Dermis microvascular lymphatic vessel endothelial cell (primary cell): ENCODE measurements around the gene TMEM50A. TPM values are rescaled to one million over a fixed set of nuclear protein-coding genes. Genes with fewer than 3 reads are reported as not detected.
"Not testable (repeated sequence)": the region's sequence is repeated elsewhere in the genome, so short reads cannot be mapped to it uniquely, and the experiment has no call there.

ENCODE experiments used
- DNase-seq, 2 donors: peaks; one replicate each; pipeline versions ENCODE4 v3.0.0 to v3.0.0-alpha.2; 2010; ENCODE audit warnings: low read depth in 2 of 2
- total RNA-seq: library from RNA; depleted of rRNA; stranded (reverse); fragments of >200 nt; gene quantifications from 2 replicates; pipeline ENCODE4 v1.2.1, GENCODE V29; 2014

Gene TMEM50A
- total RNA-seq = 192 and 202 TPM in 2 replicates

GRCh38 chr1:25338188-25338981, at the start of gene TMEM50A:
TMEM50A (plus strand) TSS chr1:25338334; CDS start chr1:25340487, 2,153 bp downstream.
- peak; percentile 69 to 87 for DNase-seq

DNA sequence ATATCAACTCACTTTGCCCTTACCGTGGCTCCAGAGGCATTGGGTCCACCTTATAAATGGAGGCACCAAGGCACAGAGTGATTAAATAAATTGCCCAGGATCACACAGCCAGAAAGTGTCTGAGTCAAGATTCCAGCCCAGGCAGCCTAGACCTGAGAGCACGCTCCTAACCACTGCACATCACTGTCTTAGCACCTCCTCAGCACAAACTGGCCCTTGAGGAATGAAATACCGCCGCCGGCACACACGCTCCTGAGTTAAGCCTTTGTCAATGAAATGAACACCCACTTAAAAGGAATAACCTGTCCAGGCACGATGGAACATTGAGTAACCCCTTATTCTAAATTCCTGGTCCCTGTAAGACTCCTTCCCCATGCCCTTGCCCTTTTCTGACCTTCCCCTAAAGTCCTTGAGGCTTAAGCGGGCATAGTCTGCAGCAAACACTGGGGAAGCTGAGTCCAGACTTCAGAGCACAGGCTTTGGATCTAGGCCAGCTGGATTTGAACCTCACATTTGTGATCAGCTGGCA, 49.5 kb upstream of the TMEM50A start:
- not testable (repeated sequence) for DNase-seq

DNA sequence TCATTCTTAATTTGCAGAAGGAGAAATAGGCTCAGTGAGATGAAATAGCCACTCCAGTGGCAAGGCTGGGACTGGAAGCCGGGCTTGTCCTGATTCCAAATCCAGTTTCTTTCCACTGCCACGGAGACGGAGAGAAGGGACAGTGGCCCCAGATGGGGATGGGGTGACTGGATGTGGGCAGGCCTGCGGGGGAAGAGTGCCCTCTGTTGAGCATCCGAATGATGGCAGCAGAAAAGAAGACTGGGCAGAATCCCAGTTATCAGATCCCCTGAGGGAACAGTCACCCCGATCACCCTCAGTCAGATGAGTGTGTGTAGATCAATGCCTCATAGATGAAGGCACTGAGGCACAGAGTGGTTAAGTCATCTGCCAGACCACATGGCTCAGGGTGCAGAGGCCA, 48.1 kb upstream of the TMEM50A start:
- not testable (repeated sequence) for DNase-seq

- DNase-seq = not testable (repeated sequence)
Observed at GRCh38 chr1:25293426-25293825, 44.7 kb upstream of the TMEM50A start.

GRCh38 chr1:25294889-25295826, 43.0 kb upstream of the TMEM50A start:
- not testable (repeated sequence) for DNase-seq

DNA sequence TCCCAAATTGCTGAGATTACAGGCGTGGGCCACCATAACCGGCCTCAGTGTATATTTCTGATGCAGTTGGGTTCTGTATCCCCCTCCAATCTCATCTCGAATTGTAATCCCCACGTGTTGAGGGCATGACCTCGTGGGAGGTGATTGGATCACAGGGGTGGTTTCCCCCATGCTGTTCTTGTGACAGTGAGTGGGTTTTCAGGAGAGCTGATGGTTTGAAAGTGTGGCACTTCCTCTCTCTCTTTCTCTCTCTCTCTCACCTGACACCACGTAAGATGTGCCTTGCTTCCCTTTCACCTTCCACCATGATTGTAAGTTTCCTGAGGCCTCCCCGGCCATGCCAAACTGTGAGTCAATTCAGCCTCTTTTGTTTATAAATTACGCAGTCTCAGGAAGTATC, 41.6 kb upstream of the TMEM50A start:
- not testable (repeated sequence) for DNase-seq

DNA sequence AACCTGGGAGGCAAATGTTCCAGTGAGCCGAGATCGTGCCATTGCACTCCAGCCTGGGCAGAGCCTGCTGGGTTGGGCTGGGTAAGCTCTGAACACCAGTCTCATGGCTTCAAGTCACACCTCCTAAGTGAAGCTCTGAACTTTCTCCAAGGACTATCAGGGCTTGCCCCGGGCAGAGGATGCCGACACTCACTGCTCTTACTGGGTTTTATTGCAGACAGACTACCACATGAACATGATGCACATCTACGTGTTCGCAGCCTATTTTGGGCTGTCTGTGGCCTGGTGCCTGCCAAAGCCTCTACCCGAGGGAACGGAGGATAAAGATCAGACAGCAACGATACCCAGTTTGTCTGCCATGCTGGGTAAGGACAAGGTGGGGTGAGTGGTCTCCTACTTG, 37.4 kb upstream of the TMEM50A start:
- DNase-seq = not testable (repeated sequence)

DNA sequence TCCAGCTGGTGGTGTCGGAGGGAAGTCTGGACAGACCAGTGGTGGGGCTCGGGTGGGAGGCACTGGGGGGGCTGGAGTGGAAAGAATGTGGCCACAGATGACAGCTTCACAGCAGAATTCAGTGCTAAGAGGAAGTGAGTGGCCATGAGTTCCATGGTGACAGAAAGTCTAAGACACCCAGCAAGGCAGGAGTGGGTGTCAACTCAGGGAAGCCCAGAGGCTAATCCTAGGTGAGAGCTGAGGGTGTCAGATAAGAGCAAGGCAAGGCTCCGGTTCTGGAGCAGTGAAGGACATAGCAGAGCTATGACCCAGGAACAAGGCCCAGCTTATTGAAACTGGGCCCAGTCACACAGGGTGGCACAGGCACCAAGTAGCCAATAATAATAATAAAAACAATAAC, 35.8 kb upstream of the TMEM50A start:
- not testable (repeated sequence) for DNase-seq

DNA sequence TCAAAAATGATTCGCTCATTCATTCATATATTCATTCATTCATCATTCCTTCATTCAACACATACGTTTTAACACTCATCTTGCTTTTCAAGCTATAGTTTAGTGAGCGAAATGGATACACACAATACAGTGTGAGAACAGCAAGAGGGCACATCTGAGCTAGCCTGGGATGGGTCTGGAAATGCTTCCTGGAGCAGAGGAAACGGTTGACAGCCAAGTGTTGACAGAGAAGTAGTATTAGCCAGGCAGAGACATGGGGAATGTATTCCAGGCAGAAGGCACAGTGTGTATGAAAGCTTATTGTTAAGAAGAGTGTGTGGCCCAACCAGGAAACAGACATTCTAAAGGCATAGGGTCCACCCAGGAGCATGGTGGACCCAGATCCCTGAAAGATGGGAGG, 33.2 kb upstream of the TMEM50A start:
- DNase-seq = peak in 1 of 2 donors; percentile 69

DNA sequence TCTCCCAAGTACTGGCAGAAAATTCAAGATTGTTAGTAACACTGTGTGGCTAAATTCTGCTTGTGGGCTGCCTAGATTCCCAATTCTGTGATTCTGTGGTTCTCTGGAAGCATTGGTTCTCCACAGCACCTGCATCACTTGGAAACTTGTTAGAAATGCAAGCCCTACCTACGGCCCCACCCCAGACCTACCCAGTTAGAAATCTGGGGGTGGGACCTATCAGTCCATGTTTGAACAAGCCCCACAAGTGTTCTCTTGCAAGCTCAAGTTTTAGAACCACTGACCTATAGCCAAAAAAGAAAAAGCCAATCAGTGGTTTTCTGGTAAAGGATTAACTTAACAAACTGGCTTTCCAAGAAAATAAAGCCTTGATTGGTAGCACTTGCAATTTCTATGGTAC, 30.0 kb upstream of the TMEM50A start:
- not testable (repeated sequence) for DNase-seq

- not testable (repeated sequence) for DNase-seq
Observed at GRCh38 chr1:25309085-25309484, 29.0 kb upstream of the TMEM50A start.

DNA sequence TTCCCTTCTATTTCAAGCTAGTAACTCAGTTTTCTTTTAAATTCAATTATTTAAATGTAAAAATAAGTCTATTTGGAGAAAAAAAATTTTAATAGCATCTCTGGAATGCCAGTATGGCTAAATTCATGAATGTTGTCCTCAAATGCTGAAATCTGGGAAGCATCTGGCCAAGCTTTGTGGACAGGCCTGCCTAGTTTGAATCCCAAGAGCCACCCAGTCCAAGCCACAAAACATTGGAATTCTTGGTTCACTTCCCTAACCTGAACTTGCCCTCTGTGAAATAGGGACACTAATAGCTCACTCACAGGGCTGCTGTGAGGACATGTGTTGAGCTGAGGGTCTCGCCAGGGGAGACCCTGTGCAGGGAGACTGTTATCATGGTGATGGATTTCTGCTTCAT, 28.6 kb upstream of the TMEM50A start:
- DNase-seq = not testable (repeated sequence)

GRCh38 chr1:25312806-25313470, 25.2 kb upstream of the TMEM50A start:
- not testable (repeated sequence) for DNase-seq

- DNase-seq = peak; percentile 55 to 92
Observed at GRCh38 chr1:25320314-25320938, 17.7 kb upstream of the TMEM50A start.

GRCh38 chr1:25322127-25322526, 16.0 kb upstream of the TMEM50A start:
- not testable (repeated sequence) for DNase-seq

- DNase-seq = not testable (repeated sequence)
Observed at GRCh38 chr1:25324407-25324806, 13.7 kb upstream of the TMEM50A start.

GRCh38 chr1:25327864-25328790, 10.0 kb upstream of the TMEM50A start:
- not testable (repeated sequence) for DNase-seq

- not testable (repeated sequence) for DNase-seq
Observed at GRCh38 chr1:25328791-25329185, 9.3 kb upstream of the TMEM50A start.

GRCh38 chr1:25329336-25329735, 8.8 kb upstream of the TMEM50A start:
- DNase-seq = not testable (repeated sequence)

DNA sequence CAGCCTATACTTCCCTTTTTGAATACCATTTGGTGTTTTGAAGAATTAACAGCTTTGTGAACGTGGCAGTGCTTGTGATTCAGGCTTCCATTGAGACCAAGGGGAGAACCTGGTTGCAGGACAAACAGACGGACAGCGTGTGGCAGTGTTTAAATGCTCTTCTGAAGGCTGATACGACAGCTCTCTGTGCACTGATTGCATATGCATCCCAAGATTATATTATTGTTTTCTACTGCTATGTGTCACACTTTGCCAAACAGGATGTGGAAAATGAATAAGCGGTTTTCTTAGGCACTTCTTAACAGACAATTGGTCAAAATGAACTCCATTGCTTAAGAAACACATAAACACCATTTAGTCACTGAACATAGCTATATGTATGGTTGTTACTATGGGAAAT, 8.2 kb upstream of the TMEM50A start:
- DNase-seq = not testable (repeated sequence)
